ENCODE results near the gene PDE4D.

- no peak for TF ChIP-seq POLR2A (IDR thresholded peaks at IDR 0.05; ENCODE audit: low read depth, low read length)
- no peak for TF ChIP-seq POLR2AphosphoS5 (IDR thresholded peaks at IDR 0.05; ENCODE audit: low read depth, low read length)
Observed at GRCh38 chr5:59866661-59867060, 26.9 kb downstream of the PDE4D start.
